ENCODE data around the gene MTAP. TPM values are rescaled to one million over a fixed set of nuclear protein-coding genes. Genes with fewer than 3 reads are reported as not detected.
A peak's percentile ranks its signal among the peaks of the same experiment; 100 is the strongest.

The MTAP gene
- 22.5 TPM for total RNA-seq
- 10 to 100 TPM in 3 of 4 donors, 1 to 10 TPM in 1; 8.2 to 16.6 (median 14.7) TPM for polyA plus RNA-seq

GRCh38 chr9:21802418-21803000 is at the start of gene MTAP:
MTAP (plus strand) TSS chr9:21802636; CDS start chr9:21802749, 113 bp downstream.
- peaks cover 23% of the 10 kb centered on the region for H3K27me3 Mint-ChIP-seq
- peak; percentile 56 to 85 (median 70) for DNase-seq

DNA sequence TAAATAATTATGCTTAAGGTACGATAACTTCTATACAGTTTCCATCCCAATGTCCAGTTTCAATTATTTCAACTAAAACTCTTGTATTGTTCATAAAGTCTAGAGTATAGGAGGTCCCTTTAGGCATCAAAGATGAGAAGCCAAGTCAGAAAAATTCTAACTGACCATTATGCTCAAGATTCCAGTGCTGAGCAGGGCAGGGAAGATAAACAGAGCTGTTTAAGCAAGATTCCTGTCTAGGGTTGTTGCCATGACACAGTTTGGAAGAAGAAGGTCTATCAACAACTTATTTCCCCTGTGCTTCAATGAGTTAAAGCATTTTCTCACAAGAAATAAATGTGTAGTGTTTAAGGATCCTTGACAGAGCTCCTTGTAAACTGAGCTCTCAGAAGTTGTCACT is 48.9 kb upstream of the MTAP start:
- no peaks in the 10 kb centered on the region for H3K9me3 Mint-ChIP-seq
- no peaks in the 10 kb centered on the region for H3K36me3 ChIP-seq (ENCODE audit: control insufficient read depth, insufficient read depth, low read length)
- peaks cover 9% of the 10 kb centered on the region for H3K27me3 ChIP-seq (ENCODE audit: control insufficient read depth, insufficient read depth, low read length)
- H3K4me3 ChIP-seq (ENCODE audit: low read depth, low read length), result no peak overlapping the region
- H3K27me3 Mint-ChIP-seq, result peaks cover 20% of the 10 kb centered on the region
- H3K4me3 Mint-ChIP-seq, result no peak overlapping the region
- no peak overlapping the region for H3K27ac ChIP-seq (ENCODE audit: insufficient read depth, low read length, poor library complexity, severe bottlenecking)
- no peaks in the 10 kb centered on the region for H3K4me1 Mint-ChIP-seq
- H3K9me3 ChIP-seq (ENCODE audit: control insufficient read depth in 2 of 2, low read length in 2 of 2), result no peaks in the 10 kb centered on the region
- H3K36me3 Mint-ChIP-seq, result no peaks in the 10 kb centered on the region
- no peak for DNase-seq
- ATAC-seq (ENCODE audit: low read depth in 2 of 2), result no peak
- no peak overlapping the region for H3K27ac Mint-ChIP-seq
- H3K4me1 ChIP-seq (ENCODE audit: control insufficient read depth, insufficient read depth, low read length, poor library complexity, severe bottlenecking), result no peaks in the 10 kb centered on the region

More at GRCh38 chr9:21802418-21803000, at the start of gene MTAP:
- H3K4me1 ChIP-seq (ENCODE audit: control insufficient read depth, insufficient read depth, low read length, poor library complexity, severe bottlenecking), result peaks cover 39% of the 10 kb centered on the region
- H3K4me1 Mint-ChIP-seq, result peaks cover 9 to 47% (median 35%) of the 10 kb centered on the region in 4 donors
- peak; percentile 66 to 70 for ATAC-seq (ENCODE audit: low read depth in 2 of 2)
- peak within 1 kb of the TSS; percentile 67 for H3K27ac ChIP-seq (ENCODE audit: insufficient read depth, low read length, poor library complexity, severe bottlenecking)
- H3K9me3 ChIP-seq (ENCODE audit: control insufficient read depth in 2 of 2, low read length in 2 of 2), result no peaks in the 10 kb centered on the region
- H3K27ac Mint-ChIP-seq, result peak within 1 kb of the TSS; percentile 97 to 100 (median 99)
- no peaks in the 10 kb centered on the region for H3K36me3 Mint-ChIP-seq
- peaks cover 0 to 2% (median 0%) of the 10 kb centered on the region in 7 donors for H3K9me3 Mint-ChIP-seq
- H3K27me3 ChIP-seq (ENCODE audit: control insufficient read depth, insufficient read depth, low read length), result peaks cover 16% of the 10 kb centered on the region
- H3K4me3 ChIP-seq (ENCODE audit: low read depth, low read length), result peak within 1 kb of the TSS; percentile 91
- H3K4me3 Mint-ChIP-seq, result peak within 1 kb of the TSS; percentile 92 to 100 (median 99)
- H3K36me3 ChIP-seq (ENCODE audit: control insufficient read depth, insufficient read depth, low read length), result no peaks in the 10 kb centered on the region

DNA sequence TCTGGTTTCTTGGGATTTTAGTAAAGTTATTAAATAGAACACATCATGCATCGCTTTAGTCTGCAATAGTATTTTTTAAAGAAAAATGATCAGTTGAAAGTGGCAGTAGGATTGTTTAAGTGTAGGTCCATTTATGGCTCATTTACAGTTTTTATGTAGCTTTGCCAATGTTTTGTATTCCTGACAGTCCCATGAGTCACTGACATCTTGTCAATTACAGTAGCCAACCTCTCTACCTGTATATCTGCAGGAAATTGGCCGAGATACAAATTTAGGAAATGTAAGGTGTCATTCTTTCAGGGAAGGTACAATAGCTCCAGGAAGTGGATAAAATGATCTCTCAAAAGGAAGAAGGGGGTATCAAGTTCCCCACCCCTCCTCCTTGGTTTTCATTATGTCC is 47.7 kb upstream of the MTAP start:
- Mint-ChIP-seq H3K27me3 (peaks cover 15% of the 10 kb centered on the region), H3K4me1 (no peaks in the 10 kb centered on the region), H3K4me3 (no peak overlapping the region), H3K36me3 (no peaks in the 10 kb centered on the region), H3K27ac (no peak overlapping the region), H3K9me3 (no peaks in the 10 kb centered on the region)
- peaks cover 14% of the 10 kb centered on the region for H3K27me3 ChIP-seq (ENCODE audit: control insufficient read depth, insufficient read depth, low read length)
- H3K4me3 ChIP-seq (ENCODE audit: low read depth, low read length), result no peak overlapping the region
- ATAC-seq (ENCODE audit: low read depth in 2 of 2), result no peak
- no peaks in the 10 kb centered on the region for H3K36me3 ChIP-seq (ENCODE audit: control insufficient read depth, insufficient read depth, low read length)
- no peaks in the 10 kb centered on the region for H3K4me1 ChIP-seq (ENCODE audit: control insufficient read depth, insufficient read depth, low read length, poor library complexity, severe bottlenecking)
- no peak overlapping the region for H3K27ac ChIP-seq (ENCODE audit: insufficient read depth, low read length, poor library complexity, severe bottlenecking)
- H3K9me3 ChIP-seq (ENCODE audit: control insufficient read depth in 2 of 2, low read length in 2 of 2), result no peaks in the 10 kb centered on the region
- no peak for DNase-seq

GRCh38 chr9:21758540-21758939 is 43.9 kb upstream of the MTAP start:
- no peak for DNase-seq
- H3K4me1 ChIP-seq (ENCODE audit: control insufficient read depth, insufficient read depth, low read length, poor library complexity, severe bottlenecking), result no peaks in the 10 kb centered on the region
- Mint-ChIP-seq H3K36me3 (no peaks in the 10 kb centered on the region), H3K27me3 (peaks cover 13% of the 10 kb centered on the region), H3K4me1 (no peaks in the 10 kb centered on the region), H3K4me3 (no peak overlapping the region), H3K9me3 (no peaks in the 10 kb centered on the region), H3K27ac (no peak overlapping the region)
- peaks cover 10% of the 10 kb centered on the region for H3K27me3 ChIP-seq (ENCODE audit: control insufficient read depth, insufficient read depth, low read length)
- ATAC-seq (ENCODE audit: low read depth in 2 of 2), result no peak
- no peaks in the 10 kb centered on the region for H3K36me3 ChIP-seq (ENCODE audit: control insufficient read depth, insufficient read depth, low read length)
- no peaks in the 10 kb centered on the region for H3K9me3 ChIP-seq (ENCODE audit: control insufficient read depth in 2 of 2, low read length in 2 of 2)
- no peak overlapping the region for H3K4me3 ChIP-seq (ENCODE audit: low read depth, low read length)
- H3K27ac ChIP-seq (ENCODE audit: insufficient read depth, low read length, poor library complexity, severe bottlenecking), result no peak overlapping the region

GRCh38 chr9:21761309-21761901 is 41.0 kb upstream of the MTAP start:
- Mint-ChIP-seq H3K36me3 (no peaks in the 10 kb centered on the region), H3K27me3 (peaks cover 24% of the 10 kb centered on the region), H3K9me3 (no peaks in the 10 kb centered on the region), H3K4me3 (no peak overlapping the region), H3K4me1 (no peaks in the 10 kb centered on the region), H3K27ac (no peak overlapping the region)
- ATAC-seq (ENCODE audit: low read depth in 2 of 2), result no peak
- DNase-seq, result peak in 1 of 3 donors; percentile 4
- no peak overlapping the region for H3K27ac ChIP-seq (ENCODE audit: insufficient read depth, low read length, poor library complexity, severe bottlenecking)
- H3K9me3 ChIP-seq (ENCODE audit: control insufficient read depth in 2 of 2, low read length in 2 of 2), result no peaks in the 10 kb centered on the region
- peaks cover 12% of the 10 kb centered on the region for H3K27me3 ChIP-seq (ENCODE audit: control insufficient read depth, insufficient read depth, low read length)
- no peaks in the 10 kb centered on the region for H3K4me1 ChIP-seq (ENCODE audit: control insufficient read depth, insufficient read depth, low read length, poor library complexity, severe bottlenecking)
- no peak overlapping the region for H3K4me3 ChIP-seq (ENCODE audit: low read depth, low read length)
- H3K36me3 ChIP-seq (ENCODE audit: control insufficient read depth, insufficient read depth, low read length), result no peaks in the 10 kb centered on the region

- no peaks in the 10 kb centered on the region for H3K36me3 Mint-ChIP-seq
- no peaks in the 10 kb centered on the region for H3K4me1 ChIP-seq (ENCODE audit: control insufficient read depth, insufficient read depth, low read length, poor library complexity, severe bottlenecking)
- H3K4me1 Mint-ChIP-seq, result no peaks in the 10 kb centered on the region
- DNase-seq (no peak), ATAC-seq (ENCODE audit: low read depth in 2 of 2) (no peak)
- no peak overlapping the region for H3K27ac Mint-ChIP-seq
- H3K27me3 ChIP-seq (ENCODE audit: control insufficient read depth, insufficient read depth, low read length), result peaks cover 16% of the 10 kb centered on the region
- H3K36me3 ChIP-seq (ENCODE audit: control insufficient read depth, insufficient read depth, low read length), result no peaks in the 10 kb centered on the region
- no peak overlapping the region for H3K27ac ChIP-seq (ENCODE audit: insufficient read depth, low read length, poor library complexity, severe bottlenecking)
- H3K9me3 ChIP-seq (ENCODE audit: control insufficient read depth in 2 of 2, low read length in 2 of 2), result no peaks in the 10 kb centered on the region
- H3K27me3 Mint-ChIP-seq, result peaks cover 24% of the 10 kb centered on the region
- no peak overlapping the region for H3K4me3 Mint-ChIP-seq
- H3K9me3 Mint-ChIP-seq, result no peaks in the 10 kb centered on the region
- H3K4me3 ChIP-seq (ENCODE audit: low read depth, low read length), result no peak overlapping the region
Observed at GRCh38 chr9:21762064-21762463, 40.4 kb upstream of the MTAP start.

DNA sequence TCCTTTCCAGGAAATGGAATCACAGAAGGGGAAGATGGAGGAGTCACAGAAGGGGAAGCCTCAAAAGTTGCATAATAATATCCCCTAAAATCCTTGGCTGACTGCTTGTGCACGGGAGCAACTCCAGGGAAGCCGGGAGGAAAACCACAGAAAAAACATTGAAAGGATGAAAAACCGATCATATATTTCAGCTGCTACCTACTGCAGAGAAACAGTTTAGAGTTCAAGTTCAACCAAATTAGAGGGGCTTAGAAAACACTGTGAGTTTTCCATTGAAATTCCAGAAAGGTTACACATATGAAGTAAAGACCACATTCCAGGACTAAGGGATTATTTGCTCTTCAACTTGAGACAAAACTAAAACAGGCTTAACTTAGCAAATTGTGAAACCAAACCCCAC is 37.6 kb upstream of the MTAP start:
- ATAC-seq (ENCODE audit: low read depth in 2 of 2) (no peak), DNase-seq (no peak)
- Histone ChIP-seq H3K4me1 (ENCODE audit: control insufficient read depth, insufficient read depth, low read length, poor library complexity, severe bottlenecking) (no peaks in the 10 kb centered on the region), H3K36me3 (ENCODE audit: control insufficient read depth, insufficient read depth, low read length) (no peaks in the 10 kb centered on the region), H3K4me3 (ENCODE audit: low read depth, low read length) (no peak overlapping the region), H3K27me3 (ENCODE audit: control insufficient read depth, insufficient read depth, low read length) (peaks cover 11% of the 10 kb centered on the region), H3K27ac (ENCODE audit: insufficient read depth, low read length, poor library complexity, severe bottlenecking) (no peak overlapping the region), H3K9me3 (ENCODE audit: control insufficient read depth in 2 of 2, low read length in 2 of 2) (no peaks in the 10 kb centered on the region)
- Mint-ChIP-seq H3K4me1 (no peaks in the 10 kb centered on the region), H3K36me3 (no peaks in the 10 kb centered on the region), H3K9me3 (no peaks in the 10 kb centered on the region), H3K27me3 (peaks cover 24% of the 10 kb centered on the region), H3K4me3 (no peak overlapping the region), H3K27ac (no peak overlapping the region)

- DNase-seq (no peak), ATAC-seq (ENCODE audit: low read depth in 2 of 2) (no peak)
- Mint-ChIP-seq H3K27ac (no peak overlapping the region), H3K9me3 (no peaks in the 10 kb centered on the region), H3K4me3 (no peak overlapping the region), H3K4me1 (peaks cover 0 to 3% (median 0%) of the 10 kb centered on the region in 4 donors), H3K36me3 (no peaks in the 10 kb centered on the region), H3K27me3 (peaks cover 29% of the 10 kb centered on the region)
- Histone ChIP-seq H3K4me1 (ENCODE audit: control insufficient read depth, insufficient read depth, low read length, poor library complexity, severe bottlenecking) (no peaks in the 10 kb centered on the region), H3K4me3 (ENCODE audit: low read depth, low read length) (no peak overlapping the region), H3K27me3 (ENCODE audit: control insufficient read depth, insufficient read depth, low read length) (peaks cover 11% of the 10 kb centered on the region), H3K27ac (ENCODE audit: insufficient read depth, low read length, poor library complexity, severe bottlenecking) (no peak overlapping the region), H3K36me3 (ENCODE audit: control insufficient read depth, insufficient read depth, low read length) (no peaks in the 10 kb centered on the region), H3K9me3 (ENCODE audit: control insufficient read depth in 2 of 2, low read length in 2 of 2) (no peaks in the 10 kb centered on the region)
Observed at GRCh38 chr9:21766096-21766495, 36.3 kb upstream of the MTAP start.
